IMR-90 (cell line): ENCODE results near the gene VPS11. TPM values are rescaled to one million over a fixed set of nuclear protein-coding genes. Genes with fewer than 3 reads are reported as not detected.

Experiments
- ATAC-seq: fragments of 200-7000 bp; cut with Tn5 transposase; 2 replicates; pipeline ENCODE4 v1.9.1; 2020; ENCODE audit warnings: low read depth, mild to moderate bottlenecking, moderate library complexity
- BruUV-seq: library from RNA; stranded (reverse); fragments of 400-500 nt; replicated peaks from 2 replicates; lab custom pipeline; 2021; lab: Mats Ljungman, UMichigan
- CTCF ChIA-PET: fragments of 300-600 bp; formaldehyde crosslinking; extraction: SDS; loops from one replicate; lab custom pipeline; 2021; ENCODE audit warnings: antibody characterized with exemption; lab: Yijun Ruan, JAX
- POLR2A ChIA-PET: fragments of 300-600 bp; sonication (Branson Sonifier 250); formaldehyde crosslinking; loops from one replicate; lab custom pipeline; 2022; ENCODE audit warnings: antibody characterized with exemption; ENCODE audit not compliant: unreplicated experiment; lab: Charles Lee
- DNase-seq: peaks from one replicate; pipeline ENCODE4 v3.0.0; 2013
- H2AFZ ChIP-seq: replicated peaks from 2 replicates; pipeline ENCODE3; 2013; ENCODE audit warnings: low read length, mild to moderate bottlenecking; ENCODE audit not compliant: poor library complexity
- H2AK5ac ChIP-seq: 2 replicates; pipeline ENCODE4 v1.6.1; 2013; ENCODE audit warnings: low read depth, low read length, inconsistent platforms
- H2AK9ac ChIP-seq: replicated peaks from 2 replicates; pipeline ENCODE3; 2013; ENCODE audit warnings: mild to moderate bottlenecking, low read depth, low read length, moderate library complexity; ENCODE audit not compliant: poor library complexity
- H2BK120ac ChIP-seq: 2 replicates; pipeline ENCODE4 v1.6.1; 2013; ENCODE audit warnings: low read depth, low read length, inconsistent platforms
- H2BK15ac ChIP-seq: 3 replicates; pipeline ENCODE4 v1.6.1; 2013; ENCODE audit warnings: low read depth, low read length, inconsistent platforms
- H2BK20ac ChIP-seq: 2 replicates; pipeline ENCODE4 v1.6.1; 2013; ENCODE audit warnings: low read depth, mild to moderate bottlenecking, inconsistent platforms, low read length, moderate library complexity
- H2BK5ac ChIP-seq: 2 replicates; pipeline ENCODE4 v1.6.1; 2013; ENCODE audit warnings: mild to moderate bottlenecking, low read depth, low read length, inconsistent platforms; ENCODE audit not compliant: poor library complexity, severe bottlenecking
- H3K14ac ChIP-seq: replicated peaks from 2 replicates; pipeline ENCODE4 v1.6.1; 2013; ENCODE audit warnings: low read depth, low read length, inconsistent platforms
- H3K18ac ChIP-seq: 2 replicates; pipeline ENCODE4 v1.6.1; 2013; ENCODE audit warnings: low read depth, low read length, control low read depth
- H3K23ac ChIP-seq: 2 replicates; pipeline ENCODE4 v1.6.1; 2013; ENCODE audit warnings: low read depth, low read length, inconsistent platforms
- H3K27ac ChIP-seq: 2 replicates; pipeline ENCODE4 v1.5.1; 2013; ENCODE audit warnings: mild to moderate bottlenecking, control low read depth, low read length; ENCODE audit not compliant: insufficient read depth
- H3K27me3 ChIP-seq: 2 replicates; pipeline ENCODE4 v1.6.1; 2013; ENCODE audit warnings: low read length; ENCODE audit not compliant: control insufficient read depth, insufficient read depth
- H3K36me3 ChIP-seq: 2 replicates; pipeline ENCODE4 v1.6.1; 2013; ENCODE audit warnings: low read length, mixed read lengths; ENCODE audit not compliant: control insufficient read depth, insufficient read depth
- H3K4ac ChIP-seq: 2 replicates; pipeline ENCODE4 v1.6.1; 2013; ENCODE audit warnings: low read depth, low read length, inconsistent platforms
- H3K4me1 ChIP-seq: 2 replicates; pipeline ENCODE4 v1.6.1; 2013; ENCODE audit warnings: low read length, mixed read lengths; ENCODE audit not compliant: control insufficient read depth, insufficient read depth
- H3K4me2 ChIP-seq: 2 replicates; pipeline ENCODE4 v1.6.1; 2013; ENCODE audit warnings: low read depth, mild to moderate bottlenecking, control low read depth, low read length, moderate library complexity
- H3K4me3 ChIP-seq: 2 replicates; pipeline ENCODE4 v1.5.1; 2013; ENCODE audit warnings: low read depth, mild to moderate bottlenecking, control low read depth, low read length, moderate library complexity; ENCODE audit not compliant: insufficient read depth
- H3K56ac ChIP-seq: 2 replicates; pipeline ENCODE4 v1.6.1; 2013; ENCODE audit warnings: low read length, inconsistent platforms; ENCODE audit not compliant: insufficient read depth; ENCODE audit errors: extremely low read depth
- H3K79me1 ChIP-seq, 2 experiments: 2 replicates each; pipeline ENCODE4 v1.6.1; 2013; ENCODE audit warnings: low read length in 2 of 2, inconsistent platforms in 1 of 2, low read depth in 1 of 2
- H3K9ac ChIP-seq: 2 replicates; pipeline ENCODE4 v1.6.1; 2013; ENCODE audit warnings: low read depth, low read length, control low read depth
- H3K9me1 ChIP-seq: 2 replicates; pipeline ENCODE4 v1.6.1; 2013; ENCODE audit warnings: low read length, inconsistent platforms; ENCODE audit not compliant: insufficient read depth
- H3K9me3 ChIP-seq: 2 replicates; pipeline ENCODE4 v1.6.1; 2013; ENCODE audit warnings: low read length; ENCODE audit not compliant: control insufficient read depth, insufficient read depth
- H4K20me1 ChIP-seq: 2 replicates; pipeline ENCODE4 v1.6.1; 2013; ENCODE audit warnings: low read length, inconsistent platforms; ENCODE audit not compliant: insufficient read depth
- H4K5ac ChIP-seq: 2 replicates; pipeline ENCODE4 v1.6.1; 2013; ENCODE audit warnings: mild to moderate bottlenecking, low read depth, low read length, control low read depth
- H4K8ac ChIP-seq, 2 experiments: 2 replicates each; pipeline ENCODE4 v1.6.1; 2013; ENCODE audit warnings: low read depth in 2 of 2, low read length in 2 of 2, control low read depth in 1 of 2, inconsistent platforms in 1 of 2
- H4K91ac ChIP-seq: 2 replicates; pipeline ENCODE4 v1.6.1; 2013; ENCODE audit warnings: low read depth, low read length, inconsistent platforms; ENCODE audit not compliant: insufficient read depth
- CEBPB ChIP-seq: IDR thresholded peaks from 2 replicates; pipeline ENCODE4 v1.6.1; 2012; ENCODE audit warnings: low read depth, low read length, improper control_type of control experiment
- CHD1 ChIP-seq: IDR thresholded peaks from 2 replicates; pipeline ENCODE4 v1.6.1; 2012; ENCODE audit warnings: low read depth, low read length, improper control_type of control experiment
- FOS ChIP-seq: fragments of 150-350 bp; IDR thresholded peaks from 2 replicates; pipeline ENCODE4 v1.6.1; 2016; ENCODE audit warnings: low read depth, low read length
- MAFK ChIP-seq: IDR thresholded peaks from 2 replicates; pipeline ENCODE4 v1.6.1; 2012; ENCODE audit warnings: low read depth, low read length, improper control_type of control experiment
- MXI1 ChIP-seq: IDR thresholded peaks from 2 replicates; pipeline ENCODE4 v1.6.1; 2012; ENCODE audit warnings: low read depth, mild to moderate bottlenecking, low read length, moderate library complexity, borderline replicate concordance
- NFE2L2 ChIP-seq: fragments of 150-350 bp; IDR thresholded peaks from 2 replicates; pipeline ENCODE4 v1.6.1; 2016; ENCODE audit warnings: low read depth, mild to moderate bottlenecking, low read length
- POLR2A ChIP-seq: IDR thresholded peaks from 2 replicates; pipeline ENCODE4 v1.6.1; 2012; ENCODE audit warnings: mild to moderate bottlenecking, low read depth, low read length
- RAD21 ChIP-seq: IDR thresholded peaks from 2 replicates; pipeline ENCODE4 v1.6.1; 2012; ENCODE audit warnings: low read length, improper control_type of control experiment
- RCOR1 ChIP-seq: IDR thresholded peaks from 2 replicates; pipeline ENCODE4 v1.6.1; 2012; ENCODE audit warnings: mild to moderate bottlenecking, low read length, improper control_type of control experiment; ENCODE audit not compliant: insufficient replicate concordance
- RFX5 ChIP-seq: IDR thresholded peaks from 2 replicates; pipeline ENCODE4 v1.8.0; 2012; ENCODE audit warnings: low read depth, mild to moderate bottlenecking, low read length, moderate library complexity
- SMC3 ChIP-seq: fragments of 150-350 bp; IDR thresholded peaks from 2 replicates; pipeline ENCODE4 v1.6.1; 2016; ENCODE audit warnings: low read depth, mild to moderate bottlenecking, antibody characterized with exemption, low read length, moderate library complexity
- WGBS, 2 experiments: methylation state at CpG; one replicate each; pipeline versions ENCODE4 v1.1.5 to v1.1.7; 2013; ENCODE audit warnings: missing lambda C conversion rate in 2 of 2; ENCODE audit not compliant: insufficient read length in 1 of 2; ENCODE audit errors: extremely low coverage in 2 of 2; 5-methylcytosine and 5-hydroxymethylcytosine counted together
- dilution Hi-C: fragments of 300-500 bp; cut with HindIII; formaldehyde crosslinking; loops from one replicate; pipeline ENCODE4 v1.14.3; 2018; ENCODE audit warnings: low sequenced_read_pairs; ENCODE audit not compliant: unreplicated experiment
- in situ Hi-C: fragments of 300-500 bp; cut with MboI; formaldehyde crosslinking; loops from 3 replicates; pipeline ENCODE4 v1.14.3; 2019; ENCODE audit warnings: low sequenced_read_pairs, inconsistent platforms, mixed read lengths
- intact Hi-C: fragments of 100-400 bp; cut with micrococcal nuclease; formaldehyde crosslinking; loops from 2 replicates; pipeline ENCODE4 v1.10.0; 2022
- polyA plus RNA-seq, 3 experiments: library from polyadenylated mRNA; depleted of rRNA; stranded (reverse); fragments of >200 nt; gene quantifications; 2 replicates each; pipeline ENCODE4 v1.2.3, GENCODE V29; 2012; ENCODE audit warnings: low replicate concordance in 1 of 3
- total RNA-seq: library from RNA; depleted of rRNA; stranded (reverse); fragments of >200 nt; gene quantifications from 2 replicates; pipeline ENCODE4 v1.2.3, GENCODE V29; 2012
- TF ChIP-seq, protein P1 (sequence below): fragments of 150-350 bp; IDR thresholded peaks from 2 replicates; pipeline ENCODE4 v1.6.1; 2017; ENCODE audit warnings: mild to moderate bottlenecking, antibody characterized with exemption, low read length, low read depth
- TF ChIP-seq, protein P2 (sequence below): fragments of 150-350 bp; IDR thresholded peaks from 2 replicates; pipeline ENCODE4 v1.6.1; 2016; ENCODE audit warnings: low read depth, mild to moderate bottlenecking, low read length, moderate library complexity, borderline replicate concordance

VPS11 gene
- total and polyA plus RNA-seq, 2 of the 4 experiments (the other 2 are of a cell fraction) = 19.7 to 30.5 TPM

DNA sequence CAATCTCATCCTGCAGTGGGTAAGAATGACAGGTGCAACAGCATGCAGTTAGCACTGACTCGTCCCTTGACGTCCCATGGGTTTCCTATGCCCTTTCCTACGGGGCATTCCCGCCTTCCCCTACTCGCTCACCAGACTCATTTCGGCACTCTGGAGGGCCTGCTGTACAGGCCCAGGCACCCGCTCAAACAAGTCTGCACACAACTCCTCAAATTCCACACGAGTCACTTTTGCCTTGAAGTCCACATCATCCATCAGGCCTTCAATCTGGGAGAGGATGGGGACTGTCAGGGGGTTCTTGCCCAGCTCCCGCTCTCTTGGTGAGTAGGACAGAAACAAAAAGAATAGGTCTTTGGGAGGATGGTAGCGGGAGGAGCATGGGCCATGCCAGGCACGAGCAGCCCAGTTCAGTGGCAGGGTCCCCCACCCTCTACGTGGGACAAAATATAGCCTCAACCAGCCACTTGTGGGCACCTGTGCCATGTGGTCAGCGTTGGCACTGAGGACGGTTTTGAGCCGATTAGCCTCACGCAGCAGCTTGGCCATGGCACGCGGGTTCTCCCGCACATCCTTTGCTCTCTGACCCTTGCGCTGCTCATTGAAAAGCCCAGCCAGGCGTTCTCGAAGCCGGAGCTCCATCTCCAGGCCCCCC lies 15.3 kb upstream of the VPS11 start:
- Histone ChIP-seq H2AK5ac (no peak overlapping the region), H3K79me1 (peaks cover 13 to 42% of the 10 kb centered on the region in 2 experiments), H3K9ac (no peak overlapping the region), H2AK9ac (no peak overlapping the region), H4K8ac (no peak overlapping the region), H2BK5ac (no peak overlapping the region), H3K4me2 (no peak overlapping the region), H2BK15ac (no peak overlapping the region), H2AFZ (no peak overlapping the region), H2BK120ac (no peak overlapping the region), H4K20me1 (0 out of 2 replicates have a peak, but pooled peaks cover 5% of the 10 kb centered on the region), H4K5ac (no peak overlapping the region), H2BK20ac (no peak overlapping the region), H3K9me1 (peaks cover 9% of the 10 kb centered on the region), H3K27ac (no peak overlapping the region), H4K91ac (no peak overlapping the region), H3K4ac (no peak overlapping the region), H3K56ac (no peak overlapping the region), H3K23ac (no peak overlapping the region), H3K9me3 (no peaks in the 10 kb centered on the region), H3K36me3 (peaks cover 71% of the 10 kb centered on the region), H3K18ac (no peak overlapping the region), H3K14ac (no peak overlapping the region), H3K4me1 (peaks cover 2% of the 10 kb centered on the region; the same call in 1 of the 2 replicates), H3K4me3 (no peak overlapping the region), H3K27me3 (no peaks in the 10 kb centered on the region)
- in situ Hi-C loops = no loop called here
- no TSS peak for BruUV-seq
- intact Hi-C loops = no loop called here
- WGBS, 2 experiments = 100% methylated on average over 5 of the region's 23 CpGs; no CpG with 5 or more reads in 1 of the 2 experiments
- ATAC-seq (no peak), DNase-seq (no peak)
- dilution Hi-C loops = no loop called here
- ChIA-PET POLR2A (no interaction called here), CTCF (no interaction called here)
- TF ChIP-seq, protein P1, sequence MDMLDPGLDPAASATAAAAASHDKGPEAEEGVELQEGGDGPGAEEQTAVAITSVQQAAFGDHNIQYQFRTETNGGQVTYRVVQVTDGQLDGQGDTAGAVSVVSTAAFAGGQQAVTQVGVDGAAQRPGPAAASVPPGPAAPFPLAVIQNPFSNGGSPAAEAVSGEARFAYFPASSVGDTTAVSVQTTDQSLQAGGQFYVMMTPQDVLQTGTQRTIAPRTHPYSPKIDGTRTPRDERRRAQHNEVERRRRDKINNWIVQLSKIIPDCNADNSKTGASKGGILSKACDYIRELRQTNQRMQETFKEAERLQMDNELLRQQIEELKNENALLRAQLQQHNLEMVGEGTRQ = no peak
- TF ChIP-seq RAD21 (no peak), NFE2L2 (no peak), MAFK (no peak), SMC3 (no peak), FOS (no peak), MXI1 (no peak), RFX5 (no peak), CHD1 (no peak), RCOR1 (no peak), CEBPB (no peak), POLR2A (no peak)
- TF ChIP-seq, protein P2, sequence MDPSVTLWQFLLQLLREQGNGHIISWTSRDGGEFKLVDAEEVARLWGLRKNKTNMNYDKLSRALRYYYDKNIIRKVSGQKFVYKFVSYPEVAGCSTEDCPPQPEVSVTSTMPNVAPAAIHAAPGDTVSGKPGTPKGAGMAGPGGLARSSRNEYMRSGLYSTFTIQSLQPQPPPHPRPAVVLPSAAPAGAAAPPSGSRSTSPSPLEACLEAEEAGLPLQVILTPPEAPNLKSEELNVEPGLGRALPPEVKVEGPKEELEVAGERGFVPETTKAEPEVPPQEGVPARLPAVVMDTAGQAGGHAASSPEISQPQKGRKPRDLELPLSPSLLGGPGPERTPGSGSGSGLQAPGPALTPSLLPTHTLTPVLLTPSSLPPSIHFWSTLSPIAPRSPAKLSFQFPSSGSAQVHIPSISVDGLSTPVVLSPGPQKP = no peak
